ENCODE results near the gene CDC40.

DNA sequence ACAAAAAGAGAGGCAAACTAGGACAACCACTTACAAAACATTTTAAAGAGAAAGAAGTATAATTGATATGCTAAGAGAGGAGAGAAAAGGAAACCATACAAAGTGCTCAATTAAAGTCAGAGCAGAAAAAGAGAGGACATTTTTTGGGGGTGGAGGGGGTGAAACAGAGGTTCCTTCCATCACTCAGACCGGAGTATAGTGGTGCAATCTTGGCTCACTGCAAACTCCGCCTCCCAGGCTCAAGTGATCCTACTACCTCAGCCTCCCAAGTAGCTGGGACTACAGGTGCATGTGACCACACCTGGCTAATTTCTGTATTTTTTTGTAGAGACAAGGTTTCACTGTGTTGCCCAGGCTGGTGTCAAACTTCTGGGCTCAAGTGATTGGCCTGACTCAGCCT, 10.1 kb upstream of the CDC40 start:
- no peak for TF ChIP-seq POLR2AphosphoS5 (IDR thresholded peaks at IDR 0.05; ENCODE audit: insufficient read depth in 1 of 2, low read depth in 1 of 2)
- TF ChIP-seq, protein P1, sequence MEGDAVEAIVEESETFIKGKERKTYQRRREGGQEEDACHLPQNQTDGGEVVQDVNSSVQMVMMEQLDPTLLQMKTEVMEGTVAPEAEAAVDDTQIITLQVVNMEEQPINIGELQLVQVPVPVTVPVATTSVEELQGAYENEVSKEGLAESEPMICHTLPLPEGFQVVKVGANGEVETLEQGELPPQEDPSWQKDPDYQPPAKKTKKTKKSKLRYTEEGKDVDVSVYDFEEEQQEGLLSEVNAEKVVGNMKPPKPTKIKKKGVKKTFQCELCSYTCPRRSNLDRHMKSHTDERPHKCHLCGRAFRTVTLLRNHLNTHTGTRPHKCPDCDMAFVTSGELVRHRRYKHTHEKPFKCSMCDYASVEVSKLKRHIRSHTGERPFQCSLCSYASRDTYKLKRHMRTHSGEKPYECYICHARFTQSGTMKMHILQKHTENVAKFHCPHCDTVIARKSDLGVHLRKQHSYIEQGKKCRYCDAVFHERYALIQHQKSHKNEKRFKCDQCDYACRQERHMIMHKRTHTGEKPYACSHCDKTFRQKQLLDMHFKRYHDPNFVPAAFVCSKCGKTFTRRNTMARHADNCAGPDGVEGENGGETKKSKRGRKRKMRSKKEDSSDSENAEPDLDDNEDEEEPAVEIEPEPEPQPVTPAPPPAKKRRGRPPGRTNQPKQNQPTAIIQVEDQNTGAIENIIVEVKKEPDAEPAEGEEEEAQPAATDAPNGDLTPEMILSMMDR (IDR thresholded peaks at IDR 0.05): no peak

Measured in vagina (tissue), 2 donors.